Retinal pigment epithelial cell (primary cell): ENCODE results near the gene TFAM.

Source experiments
- DNase-seq: peaks from one replicate; pipeline ENCODE4 v3.0.0-alpha.2; 2010; ENCODE audit warnings: low read depth
- H3K4me3 ChIP-seq: 2 replicates; pipeline ENCODE4 v1.5.1; 2011; ENCODE audit warnings: mild to moderate bottlenecking, low read length, control low read depth, moderate library complexity
- CTCF ChIP-seq: conservative IDR thresholded peaks from 2 replicates; pipeline ENCODE4 v1.5.1; 2011; ENCODE audit warnings: low read depth, low read length, control low read depth, inconsistent platforms

The TFAM gene

GRCh38 chr10:58440484-58440883, 55.3 kb downstream of the TFAM start:
- no peak overlapping the region for H3K4me3 ChIP-seq
- no peak for TF ChIP-seq CTCF
- no peak for DNase-seq

- DNase-seq = no peak
- no peak overlapping the region for H3K4me3 ChIP-seq
- no peak for TF ChIP-seq CTCF
Measured at GRCh38 chr10:58444321-58444720, 59.1 kb downstream of the TFAM start.

- H3K4me3 ChIP-seq = no peak overlapping the region
- DNase-seq = no peak
- no peak for TF ChIP-seq CTCF
Measured at GRCh38 chr10:58444876-58445275, 59.7 kb downstream of the TFAM start.

GRCh38 chr10:58448121-58448935, 63.1 kb downstream of the TFAM start:
- TF ChIP-seq CTCF = no peak
- DNase-seq = no peak
- no peak overlapping the region for H3K4me3 ChIP-seq
